ENCODE data around the gene WNT7B.
A peak's percentile ranks its signal among the peaks of the same experiment; 100 is the strongest.

Gene WNT7B

GRCh38 chr22:45949258-45949870 is 27.6 kb downstream of the WNT7B start:
- no peak for DNase-seq

GRCh38 chr22:45948081-45948648 is 28.8 kb downstream of the WNT7B start:
- DNase-seq, result no peak

GRCh38 chr22:45946805-45947600 is 30.0 kb downstream of the WNT7B start:
- DNase-seq, result no peak

- DNase-seq, result no peak
Observed at GRCh38 chr22:45945621-45946106, 31.3 kb downstream of the WNT7B start.

GRCh38 chr22:45942787-45943493 is 34.0 kb downstream of the WNT7B start:
- no peak for DNase-seq

- DNase-seq, result no peak
Observed at GRCh38 chr22:45942344-45942743, 34.6 kb downstream of the WNT7B start.

GRCh38 chr22:45938913-45939312 is 38.0 kb downstream of the WNT7B start:
- DNase-seq, result no peak

GRCh38 chr22:45937960-45938359 is 39.0 kb downstream of the WNT7B start:
- DNase-seq, result no peak

GRCh38 chr22:45935573-45935972 is 41.4 kb downstream of the WNT7B start:
- DNase-seq, result no peak

GRCh38 chr22:45934659-45935341 is 42.2 kb downstream of the WNT7B start:
- peak; percentile 77 for DNase-seq

- no peak for DNase-seq
Observed at GRCh38 chr22:45934168-45934564, 42.8 kb downstream of the WNT7B start.

- DNase-seq, result no peak
Observed at GRCh38 chr22:45933506-45934167, 43.3 kb downstream of the WNT7B start.

- DNase-seq, result no peak
Observed at GRCh38 chr22:45932071-45932470, 44.9 kb downstream of the WNT7B start.

- no peak for DNase-seq
Observed at GRCh38 chr22:45931042-45931441, 45.9 kb downstream of the WNT7B start.

GRCh38 chr22:45930324-45930723 is 46.6 kb downstream of the WNT7B start:
- no peak for DNase-seq

- DNase-seq, result no peak
Observed at GRCh38 chr22:45929649-45930048, 47.3 kb downstream of the WNT7B start.

GRCh38 chr22:45928726-45929368 is 48.1 kb downstream of the WNT7B start:
- no peak for DNase-seq

- DNase-seq, result no peak
Observed at GRCh38 chr22:45927059-45927458, 49.9 kb downstream of the WNT7B start.

GRCh38 chr22:45926433-45926832 is 50.5 kb downstream of the WNT7B start:
- no peak for DNase-seq

- no peak for DNase-seq
Observed at GRCh38 chr22:45925811-45926351, 51.1 kb downstream of the WNT7B start.

- DNase-seq, result no peak
Observed at GRCh38 chr22:45923835-45924234, 53.1 kb downstream of the WNT7B start.
